OCI-LY3 (cell line): Measurements from ENCODE around the gene ATG10.

Experiments used
- H2AFZ ChIP-seq: fragments of 200-600, 300-600 bp; shearing (Covaris generic); 2 replicates; pipeline ENCODE4 v1.6.0; 2014; ENCODE audit warnings: antibody characterized with exemption, low read depth, low read length
- H3K27ac ChIP-seq: fragments of 200-600, 300-600 bp; sonication (generic); 2 replicates; pipeline ENCODE4 v1.5.1; 2014; ENCODE audit warnings: mild to moderate bottlenecking, low read length, moderate library complexity, mixed read lengths
- H3K27me3 ChIP-seq: fragments of 200-600, 300-600 bp; sonication (generic); 2 replicates; pipeline ENCODE4 v1.6.1; 2014; ENCODE audit warnings: low read depth, low read length, mixed read lengths
- H3K36me3 ChIP-seq: fragments of 200-600, 300-600 bp; sonication (generic); replicated peaks from 2 replicates; pipeline ENCODE3; 2014; ENCODE audit warnings: low read depth, low read length, mixed read lengths
- H3K4me1 ChIP-seq: fragments of 300-600, 200-600 bp; sonication (generic); 2 replicates; pipeline ENCODE4 v1.6.1; 2014; ENCODE audit warnings: low read length, mixed read lengths
- H3K4me2 ChIP-seq: fragments of 200-600, 300-600 bp; sonication (generic); 2 replicates; pipeline ENCODE4 v1.6.1; 2014; ENCODE audit warnings: low read length, mixed read lengths
- H3K4me3 ChIP-seq: fragments of 300-600, 200-600 bp; sonication (generic); 2 replicates; pipeline ENCODE4 v1.5.1; 2014; ENCODE audit warnings: antibody characterized with exemption, mild to moderate bottlenecking, low read length, moderate library complexity
- H3K79me2 ChIP-seq: fragments of 300-600, 200-600 bp; shearing (Covaris generic); 2 replicates; pipeline ENCODE4 v1.6.1; 2014; ENCODE audit warnings: mild to moderate bottlenecking, low read length, mixed read lengths
- H3K9ac ChIP-seq: fragments of 300-600, 200-600 bp; shearing (Covaris generic); 2 replicates; pipeline ENCODE4 v1.6.0; 2014; ENCODE audit warnings: mild to moderate bottlenecking, low read length, moderate library complexity
- H3K9me3 ChIP-seq: fragments of 200-600, 300-600 bp; shearing (Covaris generic); 2 replicates; pipeline ENCODE4 v1.6.1; 2014; ENCODE audit warnings: low read length, mixed read lengths; ENCODE audit not compliant: insufficient read depth
- H4K20me1 ChIP-seq: fragments of 200-600, 300-600 bp; sonication (generic); 2 replicates; pipeline ENCODE4 v1.6.1; 2016; ENCODE audit warnings: low read length, mixed read lengths; ENCODE audit not compliant: insufficient read depth
- CTCF ChIP-seq: fragments of 200-600, 300-600 bp; sonication (generic); IDR thresholded peaks from 2 replicates; pipeline ENCODE4 v1.5.1; 2014; ENCODE audit warnings: antibody characterized with exemption, low read length, low read depth
- EZH2phosphoT487 ChIP-seq: fragments of 200-600 bp; shearing (Covaris generic); IDR thresholded peaks from 2 replicates; pipeline ENCODE4 v1.6.1; 2018; ENCODE audit warnings: antibody characterized with exemption, mixed run types, low read depth

ATG10 gene

GRCh38 chr5:82163452-82164175 lies 191.8 kb downstream of the ATG10 start:
- TF ChIP-seq CTCF (no peak), EZH2phosphoT487 (no peak)
- H2AFZ ChIP-seq: no peak overlapping the region
- H3K4me1 ChIP-seq: peaks cover 26% of the 10 kb centered on the region
- H3K4me2 ChIP-seq: no peak overlapping the region
- H3K4me3 ChIP-seq: no peak overlapping the region
- H3K79me2 ChIP-seq: no peaks in the 10 kb centered on the region
- no peaks in the 10 kb centered on the region for H3K9me3 ChIP-seq
- H3K27ac ChIP-seq: no peak overlapping the region
- no peak overlapping the region for H3K9ac ChIP-seq
- H3K36me3 ChIP-seq: no peaks in the 10 kb centered on the region
- no peaks in the 10 kb centered on the region for H4K20me1 ChIP-seq
- H3K27me3 ChIP-seq: no peaks in the 10 kb centered on the region

GRCh38 chr5:82164176-82164976 lies 192.6 kb downstream of the ATG10 start:
- Histone ChIP-seq H4K20me1 (no peaks in the 10 kb centered on the region), H3K4me2 (no peak overlapping the region), H3K27ac (no peak overlapping the region), H3K79me2 (no peaks in the 10 kb centered on the region), H3K9me3 (no peaks in the 10 kb centered on the region), H3K4me3 (no peak overlapping the region), H2AFZ (no peak overlapping the region), H3K27me3 (no peaks in the 10 kb centered on the region), H3K9ac (no peak overlapping the region), H3K36me3 (no peaks in the 10 kb centered on the region), H3K4me1 (peaks cover 28% of the 10 kb centered on the region)
- TF ChIP-seq EZH2phosphoT487 (no peak), CTCF (no peak)

DNA sequence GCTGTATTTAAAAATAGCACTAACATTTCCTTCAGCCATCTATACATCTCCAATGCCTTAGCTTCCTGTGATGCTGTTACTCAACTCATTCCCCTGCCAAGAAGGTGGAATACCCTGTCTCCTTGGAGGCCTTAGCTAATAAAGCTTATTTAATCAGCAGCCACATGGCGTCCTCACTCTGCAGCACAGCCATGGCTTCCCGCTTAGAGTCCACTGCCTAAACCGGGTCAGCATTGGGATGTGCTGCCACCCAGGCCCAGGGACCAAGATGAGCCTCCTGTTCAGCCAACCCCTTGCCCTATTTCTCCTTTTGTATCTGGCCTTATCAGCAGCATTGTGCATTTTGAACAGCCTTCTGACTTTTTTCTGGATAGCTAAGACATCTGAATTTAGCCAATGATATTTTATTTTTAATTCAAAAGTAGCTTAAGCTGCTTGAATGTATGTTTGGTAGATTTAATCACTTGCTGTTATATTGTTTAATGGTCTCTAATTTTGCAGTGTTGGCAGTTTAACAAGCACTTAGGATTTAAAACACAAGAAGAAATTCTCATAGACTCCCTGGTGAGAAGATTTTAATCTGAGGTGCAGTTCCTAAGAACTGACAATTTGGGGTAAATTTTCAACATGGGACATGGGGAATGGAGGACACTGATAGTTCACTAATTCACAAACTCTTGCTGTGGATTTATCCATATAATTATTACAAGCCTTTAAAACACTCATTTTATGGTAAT lies 193.3 kb downstream of the ATG10 start:
- no peaks in the 10 kb centered on the region for H3K36me3 ChIP-seq
- no peaks in the 10 kb centered on the region for H3K9me3 ChIP-seq
- H2AFZ ChIP-seq: no peak overlapping the region
- H3K9ac ChIP-seq: no peak overlapping the region
- H3K4me3 ChIP-seq: no peak overlapping the region
- H4K20me1 ChIP-seq: no peaks in the 10 kb centered on the region
- H3K4me1 ChIP-seq: peaks cover 36% of the 10 kb centered on the region
- H3K27ac ChIP-seq: no peak overlapping the region
- no peaks in the 10 kb centered on the region for H3K27me3 ChIP-seq
- TF ChIP-seq EZH2phosphoT487: no peak
- no peak for TF ChIP-seq CTCF
- no peaks in the 10 kb centered on the region for H3K79me2 ChIP-seq
- no peak overlapping the region for H3K4me2 ChIP-seq
